GM18951 (cell line): Measurements from ENCODE around the gene RB1.

Experiments used
- POLR2A ChIP-seq: IDR thresholded peaks from 4 replicates; pipeline ENCODE4 v1.6.1; 2011; ENCODE audit warnings: mild to moderate bottlenecking; ENCODE audit not compliant: insufficient read length, insufficient read depth; ENCODE audit errors: extremely low read depth
- in situ Hi-C: fragments of 300-500 bp; cut with MboI; formaldehyde crosslinking; loops from one replicate; pipeline ENCODE4 v1.12.0; 2022; ENCODE audit warnings: low sequenced_read_pairs, mixed read lengths, inconsistent platforms; ENCODE audit not compliant: unreplicated experiment

Gene RB1

DNA sequence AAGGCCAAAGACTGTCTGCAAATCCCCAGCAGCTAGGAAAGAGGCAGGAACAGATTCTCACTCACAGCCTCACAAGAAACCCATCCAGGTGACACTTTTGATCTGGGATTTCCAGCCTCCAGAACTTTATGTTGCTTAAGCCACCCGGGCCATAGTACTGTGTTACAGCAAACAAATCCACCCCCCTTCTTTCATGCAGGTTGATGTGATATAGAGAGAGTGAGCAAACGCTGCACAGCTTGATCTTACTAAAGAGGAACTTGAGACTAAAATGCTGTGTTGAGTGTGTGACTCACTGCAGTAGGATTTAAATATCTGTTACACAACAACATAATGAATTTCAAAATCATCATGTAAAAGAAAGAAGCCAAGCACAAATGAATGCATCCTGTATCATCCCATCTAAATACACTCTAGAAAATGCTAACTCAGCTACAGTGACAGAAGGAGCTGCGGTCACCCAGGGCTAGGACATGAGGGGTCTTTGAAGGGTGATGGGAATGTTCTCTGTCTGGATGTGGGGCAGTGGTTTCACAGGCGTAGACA, 197.2 kb downstream of the RB1 start:
- TF ChIP-seq POLR2A: peak; percentile 28
- in situ Hi-C loops: no loop called here

DNA sequence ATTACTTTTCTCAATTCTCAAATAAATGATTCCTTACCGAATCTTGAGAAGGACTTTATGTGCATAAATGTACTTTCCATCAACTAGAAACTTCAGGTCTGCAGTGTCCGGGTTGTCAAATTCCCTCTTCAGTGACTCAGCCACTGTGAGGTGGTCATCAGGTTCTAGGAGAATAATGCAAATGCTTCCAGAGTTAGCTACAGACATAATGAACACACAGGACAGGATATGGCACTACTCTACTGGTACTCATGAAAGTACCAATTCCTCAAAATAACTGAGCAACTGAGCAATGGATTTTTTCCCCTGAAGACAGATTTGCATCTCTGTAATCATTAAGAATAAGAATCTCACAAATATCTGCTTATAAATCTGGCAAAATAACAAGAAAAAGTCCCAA, 198.2 kb downstream of the RB1 start:
- no peak for TF ChIP-seq POLR2A
- in situ Hi-C loops: no loop called here

DNA sequence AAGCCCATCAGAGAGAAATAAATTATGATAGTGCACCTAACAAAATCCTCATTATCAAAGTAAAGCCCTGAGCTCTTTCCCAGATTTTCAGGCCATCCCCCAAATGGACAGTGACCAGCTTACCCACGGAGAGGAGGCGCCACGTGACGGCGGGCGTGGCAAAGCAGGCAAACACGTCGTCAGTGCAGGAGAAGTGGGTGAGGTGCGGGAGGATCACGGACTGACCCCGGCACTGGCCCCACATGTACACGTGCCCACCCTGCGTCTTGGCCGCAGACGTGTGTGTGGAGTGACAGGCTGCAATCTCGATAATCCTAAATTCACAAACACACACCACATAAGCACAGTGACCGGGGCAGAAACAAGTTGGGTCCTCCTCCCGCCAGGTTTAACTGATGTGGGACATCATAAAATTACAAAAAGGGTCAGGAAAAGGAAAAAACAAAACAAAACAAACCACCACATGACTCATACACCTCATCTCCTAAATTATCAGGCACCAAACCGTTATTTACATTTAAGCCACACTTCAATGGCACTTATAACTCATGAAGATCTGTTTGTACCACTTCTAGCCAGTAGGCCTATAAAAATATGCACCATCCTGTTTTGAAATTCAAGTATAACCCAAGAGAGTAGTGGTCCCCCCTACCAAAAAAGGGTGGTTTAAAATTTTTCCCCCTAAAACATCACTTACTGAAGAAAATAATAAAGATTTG, 199.2 kb downstream of the RB1 start:
- TF ChIP-seq POLR2A: no peak
- in situ Hi-C loops: no loop called here

DNA sequence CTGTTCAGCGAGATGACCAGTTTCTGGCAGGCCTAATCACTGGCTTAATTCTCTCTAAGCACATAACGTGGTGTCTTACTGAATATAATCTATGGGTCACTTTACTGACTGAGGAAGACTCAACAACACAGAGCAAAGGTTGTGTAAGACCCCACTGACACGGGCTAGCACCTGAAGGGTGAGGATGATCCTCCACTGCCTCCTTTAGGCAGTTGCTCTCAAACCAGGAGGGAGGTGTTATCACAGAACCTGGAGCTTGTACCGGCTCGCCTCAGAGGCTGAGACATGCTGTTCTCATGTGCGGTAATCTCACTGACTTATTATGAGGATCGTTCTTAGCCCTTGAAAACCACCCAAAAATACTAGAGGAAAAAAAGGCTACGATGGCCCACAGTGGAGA, 201.1 kb downstream of the RB1 start:
- in situ Hi-C loops: no loop called here
- TF ChIP-seq POLR2A: no peak

DNA sequence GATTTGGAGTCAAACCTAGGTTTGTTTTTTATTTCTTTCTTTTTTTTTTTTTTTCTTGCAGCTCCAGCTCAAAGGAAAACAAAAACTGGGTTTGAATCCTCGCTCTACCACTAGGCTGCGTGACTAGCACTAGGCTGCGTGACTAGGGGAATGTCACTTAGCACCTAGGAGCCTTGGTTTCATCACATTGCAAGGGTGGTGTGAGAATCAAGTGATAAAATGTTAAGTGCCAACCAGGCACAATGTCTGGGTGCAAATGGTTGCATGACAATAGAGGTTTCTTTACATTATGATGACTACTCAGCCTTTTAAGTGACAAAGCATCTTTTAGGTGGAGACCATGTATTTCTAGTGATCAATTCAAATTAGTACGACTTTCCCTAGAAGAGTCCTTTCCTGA, 201.5 kb downstream of the RB1 start:
- in situ Hi-C loops: no loop called here
- TF ChIP-seq POLR2A: no peak

DNA sequence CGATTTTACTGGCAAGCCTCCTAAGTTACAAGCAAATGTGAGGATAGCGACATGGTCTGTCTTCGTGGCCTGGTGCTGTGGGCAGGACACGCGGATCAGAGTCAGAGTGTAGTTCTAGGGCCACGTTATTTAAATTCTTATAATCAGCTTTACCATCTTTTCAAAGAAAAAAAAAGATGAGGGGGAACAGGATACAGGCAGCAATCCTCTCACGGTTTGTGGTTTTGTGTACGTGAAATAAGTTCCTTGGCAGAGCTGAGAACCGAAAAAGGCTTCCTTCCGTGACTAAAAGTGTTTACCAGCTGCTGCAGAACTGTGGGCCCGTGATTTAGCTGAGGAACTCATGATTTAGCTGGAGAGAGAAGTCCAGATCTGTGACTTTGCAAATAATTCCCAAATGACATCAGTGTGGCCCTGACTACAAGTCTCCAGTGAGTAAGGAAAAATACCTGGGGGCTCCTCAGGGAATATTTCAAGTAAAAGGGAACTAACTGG, 202.1 kb downstream of the RB1 start:
- peak; percentile 38 for TF ChIP-seq POLR2A
- in situ Hi-C loops: no loop called here

DNA sequence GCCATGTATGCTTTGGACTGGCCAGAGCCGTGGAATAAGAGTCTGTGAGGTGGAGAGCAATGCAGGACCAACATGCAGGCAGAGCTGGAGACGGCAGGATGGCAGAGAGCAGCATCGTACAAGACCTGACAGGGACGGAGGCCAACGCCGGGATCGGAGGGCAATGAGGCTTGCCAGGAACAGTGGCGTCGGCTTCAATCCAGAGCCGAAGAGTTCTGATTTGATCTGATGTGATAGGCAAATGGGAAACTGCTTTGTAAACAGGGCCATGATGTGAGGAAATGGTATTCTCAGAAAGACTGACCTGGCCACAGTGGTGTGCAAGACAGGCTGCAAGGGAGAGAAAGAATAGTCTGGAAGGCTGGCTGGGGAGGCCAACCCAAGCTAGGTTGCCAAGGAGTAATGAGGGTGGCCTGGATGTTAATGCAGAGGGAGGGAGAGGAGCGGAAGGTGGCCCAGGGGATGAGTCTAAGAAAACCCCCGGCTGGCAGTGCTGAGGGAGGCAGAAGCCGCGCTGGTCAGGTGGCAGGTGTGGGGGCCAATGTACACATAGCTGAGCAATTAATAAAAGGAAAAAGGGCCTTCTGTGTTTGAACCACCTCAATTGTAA, 202.6 kb downstream of the RB1 start:
- TF ChIP-seq POLR2A: peak; percentile 36
- in situ Hi-C loops: no loop called here

DNA sequence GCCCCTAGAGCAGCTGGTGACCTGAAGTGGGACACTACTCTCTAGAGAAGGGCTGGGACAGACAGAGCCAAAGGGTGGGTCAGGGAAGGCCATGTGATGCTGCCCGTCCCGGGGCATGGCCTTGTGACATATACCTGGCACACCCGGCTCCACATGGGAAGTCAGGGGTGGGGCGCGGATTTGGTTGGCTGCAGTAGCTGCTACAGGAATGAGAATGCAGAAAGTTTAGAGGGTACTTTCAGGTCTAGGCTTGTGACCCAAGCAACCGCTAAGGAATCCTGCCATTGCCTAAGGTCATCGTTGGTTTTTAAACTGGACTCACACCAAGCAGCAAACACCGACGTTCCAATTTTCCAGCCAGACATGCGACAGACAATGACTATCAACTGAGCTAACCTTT, 203.5 kb downstream of the RB1 start:
- no peak for TF ChIP-seq POLR2A
- in situ Hi-C loops: no loop called here

DNA sequence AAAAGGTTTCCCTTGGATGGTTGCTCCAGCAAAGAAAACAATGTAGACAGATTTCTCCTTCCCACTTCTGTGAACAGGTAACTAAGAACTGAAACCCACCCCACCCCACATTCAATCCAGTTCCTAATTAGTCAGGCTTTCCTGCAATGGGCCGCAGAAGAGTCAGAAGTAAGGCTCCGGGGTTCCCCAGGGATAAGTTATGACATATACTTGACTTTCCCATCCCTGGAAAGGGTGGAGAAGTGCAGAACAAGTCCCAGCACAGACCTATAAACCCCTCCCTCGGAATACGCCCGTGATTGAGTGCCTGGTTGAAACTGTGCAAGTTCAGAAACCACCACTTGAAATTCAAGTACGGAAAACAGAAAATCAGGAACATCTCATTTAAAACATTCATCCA, 204.5 kb downstream of the RB1 start:
- in situ Hi-C loops: no loop called here
- TF ChIP-seq POLR2A: no peak

DNA sequence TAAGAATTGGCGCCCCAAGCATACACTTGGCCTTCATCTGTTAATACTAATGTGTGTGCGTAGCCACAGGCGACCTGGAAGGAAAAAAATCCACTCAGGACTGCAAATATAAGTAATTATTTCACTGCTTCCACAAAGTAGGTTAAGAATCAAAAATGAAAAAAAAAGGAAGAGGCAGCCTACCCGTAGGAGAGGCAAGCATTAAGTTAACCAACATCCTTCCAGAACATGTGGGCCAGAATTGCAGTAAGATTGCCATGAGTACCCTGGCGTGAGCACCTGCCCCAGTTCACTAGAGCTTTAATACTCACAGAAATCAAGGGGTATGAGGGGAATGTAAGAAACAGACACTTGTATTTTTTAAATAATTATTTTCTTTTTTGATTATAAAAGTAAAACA, 207.1 kb downstream of the RB1 start:
- in situ Hi-C loops: no loop called here
- no peak for TF ChIP-seq POLR2A

DNA sequence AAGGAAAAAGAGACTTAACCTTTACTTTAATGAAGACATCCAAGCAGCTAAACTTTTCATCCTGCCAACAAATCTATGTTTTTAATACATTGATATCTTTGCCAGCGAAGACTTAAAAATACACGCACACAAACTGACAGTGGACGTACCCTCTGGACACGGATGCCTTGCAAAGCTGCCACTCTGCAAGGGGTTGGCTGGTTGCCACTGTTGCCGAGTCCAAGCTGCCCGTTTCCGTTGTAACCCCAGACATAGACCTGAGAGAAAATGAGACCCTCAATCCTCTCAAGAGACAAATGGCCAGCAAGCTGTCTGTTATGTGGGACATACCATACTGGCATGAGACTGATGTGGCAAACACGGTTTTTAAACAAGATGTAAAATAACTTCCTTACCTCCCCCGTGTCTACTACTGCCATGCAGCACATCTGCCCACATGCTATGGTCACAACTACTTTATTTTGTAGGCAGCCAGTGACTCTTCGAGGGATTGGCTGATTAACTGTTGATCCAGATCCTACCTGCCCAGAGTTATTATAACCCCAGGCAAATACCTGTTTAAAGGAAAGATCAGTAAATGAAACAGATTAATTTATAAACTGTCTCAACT, 208.2 kb downstream of the RB1 start:
- in situ Hi-C loops: no loop called here
- no peak for TF ChIP-seq POLR2A

DNA sequence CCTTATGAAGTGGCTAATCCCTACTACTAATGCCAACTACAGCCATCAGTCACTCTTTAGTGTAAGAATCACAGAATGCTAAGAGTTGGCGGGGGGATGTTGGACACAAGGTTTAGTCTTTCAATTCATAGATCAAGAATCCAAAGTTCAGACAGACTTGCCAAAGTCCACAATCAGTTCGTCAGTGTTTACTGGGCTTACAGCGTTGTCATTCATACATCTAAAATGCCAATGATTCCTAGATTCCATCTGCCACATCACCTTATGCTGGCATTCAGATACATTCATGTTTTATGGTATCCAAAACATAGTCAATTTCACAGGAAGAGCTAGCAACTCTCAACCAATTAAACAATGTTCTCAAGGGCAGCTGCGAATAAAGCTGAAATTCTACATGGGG, 211.2 kb downstream of the RB1 start:
- in situ Hi-C loops: no loop called here
- no peak for TF ChIP-seq POLR2A

DNA sequence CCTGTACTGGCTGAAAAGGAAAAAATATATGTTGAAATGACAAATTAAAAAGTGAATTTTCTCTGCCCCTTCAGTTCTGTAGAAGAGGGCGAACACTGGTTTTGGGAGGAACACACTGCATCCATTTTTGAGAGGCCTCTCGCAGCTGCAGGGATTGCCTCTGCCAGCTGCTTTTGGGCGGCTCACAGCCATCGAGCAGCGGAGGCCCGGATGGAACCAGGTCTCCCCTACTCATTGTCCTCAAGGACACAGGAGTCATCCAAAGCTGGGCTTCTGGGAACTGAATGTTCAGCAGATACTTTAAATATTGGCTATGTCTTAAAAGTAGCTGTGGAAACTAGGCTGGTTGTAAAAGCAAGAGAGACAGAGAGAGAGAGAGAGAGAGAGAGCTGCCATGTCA, 212.2 kb downstream of the RB1 start:
- in situ Hi-C loops: no loop called here
- TF ChIP-seq POLR2A: no peak

DNA sequence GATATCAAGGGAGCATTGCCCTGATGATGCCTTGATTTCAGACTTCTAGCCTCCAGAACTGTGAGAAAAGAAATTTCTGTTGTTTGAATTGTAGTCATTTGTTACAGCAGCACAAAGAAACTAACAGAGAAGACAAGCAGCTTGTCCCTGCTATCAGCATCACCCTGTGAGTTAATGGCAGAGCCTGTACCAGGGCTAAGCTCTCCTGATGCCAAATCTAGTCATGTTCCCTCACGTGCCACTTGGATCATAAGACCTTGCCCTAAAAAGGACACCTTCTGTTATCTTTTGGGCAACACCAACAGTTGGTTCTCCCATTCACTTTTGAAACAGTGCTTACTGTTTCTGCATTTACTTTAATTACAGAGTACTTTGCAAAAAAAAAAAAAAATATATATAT, 214.5 kb downstream of the RB1 start:
- TF ChIP-seq POLR2A: no peak
- in situ Hi-C loops: no loop called here
